HUES6 (cell line): Measurements from ENCODE around the gene FANCD2.
"Not testable (repeated sequence)": the region's sequence is repeated elsewhere in the genome, so short reads cannot be mapped to it uniquely, and the experiment has no call there.

Experiments used
- H3K27ac ChIP-seq: 2 replicates; pipeline ENCODE4 v1.7.0; 2013; ENCODE audit warnings: low read depth, mild to moderate bottlenecking, low read length, inconsistent platforms
- H3K27me3 ChIP-seq: 2 replicates; pipeline ENCODE4 v1.6.1; 2013; ENCODE audit warnings: low read length; ENCODE audit not compliant: control insufficient read depth, insufficient read depth
- H3K36me3 ChIP-seq: 2 replicates; pipeline ENCODE4 v1.6.1; 2013; ENCODE audit warnings: low read length; ENCODE audit not compliant: control insufficient read depth, insufficient read depth
- H3K4me1 ChIP-seq: 2 replicates; pipeline ENCODE4 v1.6.1; 2013; ENCODE audit warnings: low read length; ENCODE audit not compliant: control insufficient read depth, insufficient read depth
- H3K4me3 ChIP-seq: 2 replicates; pipeline ENCODE4 v1.5.1; 2013; ENCODE audit warnings: low read depth, low read length
- H3K9ac ChIP-seq: one replicate; pipeline ENCODE4 v1.6.1; 2013; ENCODE audit warnings: mild to moderate bottlenecking, low read length
- H3K9me3 ChIP-seq: 2 replicates; pipeline ENCODE4 v1.6.1; 2013; ENCODE audit warnings: low read depth, low read length; ENCODE audit not compliant: control insufficient read depth, insufficient read depth

The FANCD2 gene

GRCh38 chr3:10006048-10006761, 20.0 kb upstream of the FANCD2 start:
- Histone ChIP-seq H3K27ac (no peak overlapping the region), H3K9me3 (no peaks in the 10 kb centered on the region), H3K36me3 (peaks cover 17% of the 10 kb centered on the region), H3K4me3 (no peak overlapping the region), H3K9ac (no peak overlapping the region), H3K4me1 (peaks cover 14% of the 10 kb centered on the region; the same call in 1 of the 2 replicates), H3K27me3 (no peaks in the 10 kb centered on the region)

- Histone ChIP-seq H3K27ac (no peak overlapping the region), H3K9ac (no peak overlapping the region), H3K27me3 (peaks cover 3% of the 10 kb centered on the region), H3K36me3 (peaks cover 17% of the 10 kb centered on the region), H3K9me3 (no peaks in the 10 kb centered on the region), H3K4me1 (peaks cover 14% of the 10 kb centered on the region; the same call in 1 of the 2 replicates), H3K4me3 (no peak overlapping the region)
Measured at GRCh38 chr3:10006762-10007090, 19.5 kb upstream of the FANCD2 start.

GRCh38 chr3:10007126-10007782, 19.0 kb upstream of the FANCD2 start:
- Histone ChIP-seq H3K27ac (no peak overlapping the region), H3K36me3 (peaks cover 17% of the 10 kb centered on the region), H3K27me3 (peaks cover 8% of the 10 kb centered on the region), H3K4me1 (peaks cover 14% of the 10 kb centered on the region; the same call in 1 of the 2 replicates), H3K9ac (no peak overlapping the region), H3K9me3 (no peaks in the 10 kb centered on the region), H3K4me3 (no peak overlapping the region)

- Histone ChIP-seq H3K4me1 (peaks cover 14% of the 10 kb centered on the region; the same call in 1 of the 2 replicates), H3K4me3 (peak overlapping the region; percentile 68; the same call in 1 of the 2 replicates), H3K36me3 (peaks cover 11% of the 10 kb centered on the region)
- H3K27me3 ChIP-seq, H3K9me3 ChIP-seq, H3K9ac ChIP-seq, H3K27ac ChIP-seq: not testable (repeated sequence)
Measured at GRCh38 chr3:10008216-10008587, 18.0 kb upstream of the FANCD2 start.

- Histone ChIP-seq H3K9ac (peak overlapping the region; percentile 52), H3K27me3 (peaks cover 10% of the 10 kb centered on the region), H3K9me3 (no peaks in the 10 kb centered on the region), H3K4me1 (peaks cover 14% of the 10 kb centered on the region; the same call in 1 of the 2 replicates), H3K4me3 (peak overlapping the region; percentile 68), H3K36me3 (peaks cover 5% of the 10 kb centered on the region), H3K27ac (no peak overlapping the region)
Measured at GRCh38 chr3:10008588-10009344, 17.5 kb upstream of the FANCD2 start.

GRCh38 chr3:10010421-10010877, 15.8 kb upstream of the FANCD2 start:
- Histone ChIP-seq H3K27ac (no peak overlapping the region), H3K4me3 (peak overlapping the region; percentile 82), H3K36me3 (no peaks in the 10 kb centered on the region), H3K4me1 (peaks cover 14% of the 10 kb centered on the region; the same call in 1 of the 2 replicates), H3K27me3 (peaks cover 10% of the 10 kb centered on the region), H3K9ac (peak overlapping the region; percentile 47), H3K9me3 (no peaks in the 10 kb centered on the region)

- Histone ChIP-seq H3K36me3 (no peaks in the 10 kb centered on the region), H3K4me3 (peak overlapping the region; percentile 82), H3K9ac (peak overlapping the region; percentile 47), H3K9me3 (no peaks in the 10 kb centered on the region), H3K27ac (no peak overlapping the region), H3K27me3 (peaks cover 10% of the 10 kb centered on the region), H3K4me1 (peaks cover 14% of the 10 kb centered on the region; the same call in 1 of the 2 replicates)
Measured at GRCh38 chr3:10010878-10011465, 15.3 kb upstream of the FANCD2 start.

GRCh38 chr3:10011631-10012030, 14.6 kb upstream of the FANCD2 start:
- H3K4me1 ChIP-seq: peaks cover 14% of the 10 kb centered on the region; the same call in 1 of the 2 replicates
- no peak overlapping the region for H3K9ac ChIP-seq
- no peak overlapping the region for H3K27ac ChIP-seq
- H3K36me3 ChIP-seq: no peaks in the 10 kb centered on the region
- H3K27me3 ChIP-seq: peaks cover 10% of the 10 kb centered on the region
- peak overlapping the region; percentile 42 for H3K4me3 ChIP-seq
- no peaks in the 10 kb centered on the region for H3K9me3 ChIP-seq

GRCh38 chr3:10012106-10012505, 14.1 kb upstream of the FANCD2 start:
- Histone ChIP-seq H3K9me3 (no peaks in the 10 kb centered on the region), H3K36me3 (no peaks in the 10 kb centered on the region), H3K27me3 (peaks cover 10% of the 10 kb centered on the region), H3K4me3 (no peak overlapping the region), H3K9ac (no peak overlapping the region), H3K4me1 (peaks cover 14% of the 10 kb centered on the region; the same call in 1 of the 2 replicates), H3K27ac (no peak overlapping the region)

GRCh38 chr3:10015461-10015904, 10.8 kb upstream of the FANCD2 start:
- Histone ChIP-seq H3K27me3 (peaks cover 10% of the 10 kb centered on the region), H3K9me3 (no peaks in the 10 kb centered on the region), H3K9ac (no peak overlapping the region), H3K36me3 (peaks cover 8% of the 10 kb centered on the region; the same call in 1 of the 2 replicates), H3K4me3 (no peak overlapping the region), H3K27ac (no peak overlapping the region), H3K4me1 (peaks cover 3% of the 10 kb centered on the region; the same call in 1 of the 2 replicates)
